ENCODE results near the gene ATP1A1. TPM values are rescaled to one million over a fixed set of nuclear protein-coding genes. Genes with fewer than 3 reads are reported as not detected.

The ATP1A1 gene
- total RNA-seq, 1 experiment from 2014 or later: 239 TPM

DNA sequence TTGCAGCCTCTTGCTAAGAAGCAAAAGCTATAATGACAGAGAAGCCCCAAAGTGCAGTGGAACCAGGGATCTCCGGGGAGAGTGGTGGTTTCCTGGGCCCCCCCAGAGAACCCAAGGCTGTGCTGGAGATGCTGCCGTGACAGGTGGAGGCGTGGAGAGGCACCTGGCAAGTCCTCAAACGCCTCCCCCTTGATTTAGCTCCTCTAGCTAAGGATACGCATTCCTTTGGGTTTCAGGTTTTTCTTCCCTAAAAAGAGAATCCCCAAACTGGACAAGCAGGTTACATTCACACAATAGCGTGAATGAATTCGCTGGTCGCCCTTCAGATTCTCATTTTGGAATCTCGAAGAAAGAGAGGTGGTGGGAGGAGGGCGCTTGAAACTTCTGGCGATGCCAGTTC, 853 bp upstream of the ATP1A1 start:
- H3K4ac ChIP-seq (ENCODE audit: low read depth, low read length): no peak overlapping the region
- H2BK12ac ChIP-seq (ENCODE audit: insufficient read length, low read depth, low read length): no peak overlapping the region
- H3K14ac ChIP-seq (ENCODE audit: insufficient read depth, low read length): peak overlapping the region; percentile 91; the same call in 1 of the 2 replicates
- H2BK5ac ChIP-seq (ENCODE audit: insufficient read length, low read length): no peak overlapping the region
- H3K18ac ChIP-seq (ENCODE audit: insufficient read length, low read depth, low read length): peak overlapping the region; percentile 97
- peak overlapping the region; percentile 66 for H3K9ac ChIP-seq (ENCODE audit: extremely low read depth, insufficient read length, low read length)
- WGBS (ENCODE audit: extremely low coverage, insufficient read length, low lambda C conversion rate): no CpG with 5 or more reads among the region's 11 CpGs
- no peak overlapping the region for H3K27ac ChIP-seq (ENCODE audit: insufficient read length, low read depth, low read length)
- H2BK15ac ChIP-seq (ENCODE audit: low read depth, low read length): no peak overlapping the region
- H4K91ac ChIP-seq (ENCODE audit: insufficient read length, low read depth, low read length): no peak overlapping the region
- peaks cover 21% of the 10 kb centered on the region for H3K27me3 Mint-ChIP-seq (ENCODE audit: low read depth)
- no peak overlapping the region for H2AK5ac ChIP-seq (ENCODE audit: insufficient read length, low read length)
- H3K36me3 Mint-ChIP-seq (ENCODE audit: insufficient read depth in 1 of 3, low read depth in 3 of 3): peaks cover 0 to 4% (median 0%) of the 10 kb centered on the region in 3 experiments; a peak in 1 of 7 replicates
- no peak overlapping the region for H3T11ph ChIP-seq (ENCODE audit: low read length)
- peaks cover 5% of the 10 kb centered on the region; the same call in 1 of the 2 replicates for H3K4me1 ChIP-seq (ENCODE audit: insufficient read depth, low read length)
- H3K79me2 ChIP-seq (ENCODE audit: insufficient read depth, low read length): peaks cover 21% of the 10 kb centered on the region; the same call in 1 of the 2 replicates
- H3K4me3 Mint-ChIP-seq: peak overlapping the region; percentile 87 to 88
- H3K4me2 ChIP-seq (ENCODE audit: insufficient read depth, insufficient read length, low read length): peak overlapping the region; percentile 85
- no peak overlapping the region for H3K56ac ChIP-seq (ENCODE audit: insufficient read length, low read depth, low read length)
- no peaks in the 10 kb centered on the region for H3K9me3 ChIP-seq (ENCODE audit: control insufficient read depth, low read depth, low read length)
- H3K79me1 ChIP-seq (ENCODE audit: insufficient read depth, low read depth, low read length, poor library complexity, severe bottlenecking): no peaks in the 10 kb centered on the region
- H2BK20ac ChIP-seq (ENCODE audit: low read depth, low read length, poor library complexity, severe bottlenecking): no peak overlapping the region
- no peak overlapping the region for H2AFZ ChIP-seq (ENCODE audit: low read length)
- H4K5ac ChIP-seq (ENCODE audit: insufficient read length, low read depth, low read length): peak overlapping the region; percentile 64
- no peaks in the 10 kb centered on the region for H4K20me1 ChIP-seq (ENCODE audit: control insufficient read depth, insufficient read depth, insufficient read length)
- H3K9me3 Mint-ChIP-seq: no peaks in the 10 kb centered on the region
- DNase-seq: peak; percentile 28
- TF ChIP-seq CTCF (conservative IDR thresholded peaks at IDR 0.05): no peak
- H3K27ac Mint-ChIP-seq: peak overlapping the region; percentile 65 to 87 (median 82); a peak in 3 of 7 replicates
- no peak overlapping the region for H4K8ac ChIP-seq (replicated peaks; ENCODE audit: insufficient read length, low read depth, low read length)
- no peaks in the 10 kb centered on the region for H3K27me3 ChIP-seq (ENCODE audit: insufficient read depth, low read length)
- peaks cover 17% of the 10 kb centered on the region for H3K23me2 ChIP-seq (ENCODE audit: insufficient read length, low read depth, low read length, poor library complexity, severe bottlenecking)
- peaks cover 39 to 46% of the 10 kb centered on the region in 2 experiments for H3K4me1 Mint-ChIP-seq
- H2BK120ac ChIP-seq (ENCODE audit: low read depth, low read length, poor library complexity, severe bottlenecking): no peak overlapping the region
- no peak overlapping the region for H3K23ac ChIP-seq (ENCODE audit: insufficient read length, low read depth, low read length)

Measured in H9 (cell line).